Activated T-cell treated with anti-CD3 and anti-CD28 coated beads, Interleukin-2, amount 50 U/mL, for 1 hour (primary cell): ENCODE data around the gene POLD4.

Source experiments
- DNase-seq: peaks from one replicate; pipeline ENCODE4 v3.0.0-alpha.2; 2020

Gene POLD4

DNA sequence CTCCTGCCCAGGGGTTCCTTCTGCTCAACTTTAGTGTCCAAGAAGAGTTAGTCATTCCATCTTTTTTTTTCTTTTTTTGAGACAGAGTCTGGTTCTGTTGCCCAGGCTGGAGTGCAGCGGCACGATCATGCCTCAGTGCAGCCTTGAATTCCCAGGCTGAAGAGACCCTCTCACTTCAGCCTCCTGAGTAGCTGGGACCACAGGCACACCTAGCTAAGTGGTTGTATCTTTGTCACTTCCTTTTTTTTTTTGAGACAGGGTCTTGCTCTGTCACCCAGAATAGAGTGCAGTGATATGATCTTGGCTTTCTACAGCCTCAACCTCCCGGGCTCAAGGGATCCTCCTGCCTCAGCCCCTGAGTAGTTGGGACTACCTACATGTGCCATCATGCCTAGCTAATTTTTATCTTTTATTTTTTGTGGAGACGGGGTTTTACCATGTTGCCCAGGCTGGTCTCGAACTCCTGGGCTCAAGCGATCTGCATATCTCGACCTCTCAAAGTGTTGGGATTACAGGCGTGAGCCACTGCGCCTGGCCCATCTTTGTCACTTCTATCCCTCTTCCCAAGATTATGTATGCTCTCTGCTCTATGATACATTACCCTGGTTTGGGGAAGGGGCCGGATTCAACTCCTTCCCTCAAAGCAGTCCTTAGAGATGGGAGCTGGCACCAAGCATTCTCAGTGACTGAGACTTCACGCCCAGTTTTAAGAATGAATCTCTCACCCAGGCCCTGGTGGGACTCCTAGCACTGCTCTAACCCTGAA lies 40.0 kb downstream of the POLD4 start:
- no peak for DNase-seq

DNA sequence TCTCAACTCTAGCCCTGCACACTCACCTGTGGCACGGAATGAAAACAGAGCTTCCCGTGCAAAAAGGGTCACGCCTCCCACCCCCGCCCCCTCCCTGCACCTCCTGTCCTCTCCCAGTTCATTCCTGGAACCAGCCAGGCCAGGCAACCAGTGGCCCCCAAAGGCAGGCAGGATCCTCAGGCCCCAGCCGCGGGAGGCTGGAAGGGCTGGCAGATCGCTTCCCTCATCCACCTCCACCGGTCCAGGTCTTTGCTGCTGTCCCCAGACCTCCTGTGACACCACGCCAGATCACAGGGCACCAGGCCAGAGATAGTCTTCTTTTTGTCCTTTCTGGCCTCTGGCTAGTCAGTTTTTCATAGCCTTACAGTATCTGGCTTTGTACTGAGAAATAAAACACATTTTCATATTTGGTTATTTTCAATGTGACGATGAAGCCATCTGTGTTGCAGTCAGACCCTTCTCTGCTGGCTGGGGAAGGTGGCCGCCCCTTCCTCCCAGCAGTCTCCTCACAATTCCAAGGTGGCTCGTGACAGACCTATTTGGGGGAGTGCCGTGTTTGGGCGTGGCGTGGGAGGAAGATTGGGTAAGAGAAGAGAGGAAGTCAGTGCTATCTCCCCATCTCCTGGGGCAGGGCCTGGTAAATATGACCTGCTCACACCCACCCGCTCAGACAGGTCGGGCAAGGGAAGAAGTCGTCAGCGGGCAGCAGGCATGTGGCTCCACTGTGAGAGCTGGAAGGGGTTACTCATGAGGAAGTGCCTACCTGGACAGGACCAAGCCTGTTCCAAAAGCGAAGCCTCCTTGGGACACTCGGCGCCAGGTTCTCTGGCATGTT lies 40.9 kb downstream of the POLD4 start:
- DNase-seq, result peak; percentile 52

DNA sequence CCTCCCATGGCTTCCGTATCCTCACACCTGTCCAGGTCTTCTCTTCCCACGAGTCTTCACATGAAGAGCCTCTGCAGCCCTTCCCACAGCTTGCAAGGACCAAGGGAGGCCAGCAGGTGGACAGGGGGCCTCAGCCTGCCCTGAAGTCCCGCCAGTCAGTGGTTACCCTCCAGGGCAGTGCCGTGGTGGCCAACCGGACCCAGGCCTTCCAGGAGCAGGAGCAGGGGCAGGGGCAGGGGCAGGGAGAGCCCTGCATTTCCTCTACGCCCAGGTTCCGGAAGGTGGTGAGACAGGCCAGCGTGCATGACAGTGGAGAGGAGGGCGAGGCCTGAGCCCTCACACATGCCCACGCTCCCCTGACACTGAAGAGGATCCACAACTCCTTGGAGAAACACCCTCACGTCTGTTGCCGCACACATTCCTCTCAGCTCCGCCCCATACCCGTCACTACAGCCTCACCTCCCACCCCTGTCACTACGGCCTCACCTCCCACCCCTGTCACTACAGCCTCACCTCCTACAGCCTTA lies 41.7 kb downstream of the POLD4 start:
- no peak for DNase-seq

DNA sequence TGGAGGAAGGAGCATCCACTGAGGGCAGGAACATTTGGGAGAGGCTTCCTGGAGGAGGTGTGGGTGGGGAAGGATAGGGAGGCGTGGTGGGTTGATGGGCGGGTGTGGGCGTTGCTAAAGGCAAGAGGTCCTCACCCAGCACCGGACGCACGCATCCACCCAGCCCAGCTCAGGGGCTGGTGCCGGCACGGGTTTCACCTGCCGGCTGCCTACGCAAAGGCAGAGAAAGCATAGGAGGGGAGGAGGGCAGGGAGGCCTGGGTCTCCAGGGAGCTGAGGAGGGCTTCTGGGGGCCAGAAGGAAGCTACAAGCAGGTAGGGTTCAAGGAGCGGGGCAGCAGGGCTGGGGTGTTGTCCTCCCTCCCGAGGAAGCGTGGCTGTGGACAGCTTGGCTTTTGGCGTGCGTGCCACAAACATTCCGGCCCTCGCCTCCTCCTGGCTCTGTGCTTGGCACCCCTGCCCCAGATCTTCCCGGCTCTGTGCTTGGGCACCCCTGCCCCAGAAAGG lies 42.2 kb downstream of the POLD4 start:
- DNase-seq, result no peak

DNA sequence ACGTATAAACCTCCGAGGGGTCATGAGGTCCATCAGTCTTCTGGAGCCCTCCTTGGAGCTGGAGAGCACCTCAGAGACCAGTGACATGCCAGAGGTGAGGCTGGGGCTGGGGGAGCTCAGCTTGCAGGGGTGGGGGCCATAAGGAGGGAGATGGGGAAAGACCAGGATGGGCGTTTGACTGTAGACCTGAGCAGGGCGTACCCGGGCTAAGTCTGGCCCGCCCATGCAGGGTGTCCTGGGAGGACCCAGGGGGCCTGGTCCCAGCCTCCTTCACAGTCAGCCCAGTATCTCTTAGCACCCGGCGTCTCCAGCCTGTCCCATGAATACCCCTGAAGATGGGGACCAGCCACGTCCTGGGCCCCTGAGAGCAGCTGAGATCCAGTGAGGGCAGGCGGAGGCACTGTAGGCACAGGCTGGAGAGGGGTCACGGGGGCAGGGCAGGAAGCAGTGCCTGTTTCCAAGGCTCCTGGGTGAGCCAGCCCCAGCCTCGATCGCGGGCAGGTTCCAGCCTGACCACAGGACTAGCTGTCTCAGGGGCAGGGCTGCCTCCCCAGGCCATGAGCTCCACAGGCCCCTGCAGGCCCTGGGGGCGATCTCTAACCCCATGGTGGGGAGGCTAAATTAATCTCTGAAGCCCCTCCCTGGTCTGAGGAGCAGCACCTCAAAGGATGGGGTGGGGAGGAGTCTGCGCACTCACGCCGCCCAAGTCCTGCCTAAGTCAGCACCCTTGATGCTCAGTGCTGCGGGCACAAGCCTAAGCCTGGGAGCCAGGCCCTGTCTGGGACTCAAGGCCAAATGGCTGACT lies 42.9 kb downstream of the POLD4 start:
- no peak for DNase-seq

DNA sequence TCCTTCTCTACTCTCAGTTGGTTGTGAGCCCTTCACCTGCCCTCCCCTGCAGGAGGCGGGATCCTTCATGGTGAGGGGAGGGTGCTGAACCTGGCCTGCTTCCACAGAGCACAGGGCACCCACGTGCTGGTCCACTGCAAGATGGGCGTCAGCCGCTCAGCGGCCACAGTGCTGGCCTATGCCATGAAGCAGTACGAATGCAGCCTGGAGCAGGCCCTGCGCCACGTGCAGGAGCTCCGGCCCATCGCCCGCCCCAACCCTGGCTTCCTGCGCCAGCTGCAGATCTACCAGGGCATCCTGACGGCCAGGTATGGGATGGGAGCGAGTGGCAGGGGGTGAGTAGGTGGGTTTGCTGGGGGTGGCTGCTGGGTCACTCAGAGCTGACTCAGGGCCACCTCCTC lies 43.7 kb downstream of the POLD4 start:
- DNase-seq, result no peak

DNA sequence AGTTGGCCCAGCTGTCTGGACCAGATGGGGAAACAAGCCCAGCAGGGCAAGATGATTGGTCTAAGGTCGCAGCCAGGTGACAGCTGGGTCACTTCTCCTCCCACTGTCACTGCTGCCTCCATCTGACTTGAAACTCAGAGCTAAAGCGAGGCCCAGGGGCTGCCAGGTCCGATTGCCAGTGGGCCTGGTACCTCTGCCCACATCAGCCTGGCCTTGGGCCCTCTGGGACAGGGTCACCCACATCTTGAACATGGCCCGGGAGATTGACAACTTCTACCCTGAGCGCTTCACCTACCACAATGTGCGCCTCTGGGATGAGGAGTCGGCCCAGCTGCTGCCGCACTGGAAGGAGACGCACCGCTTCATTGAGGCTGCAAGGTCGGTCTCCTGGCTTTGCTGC lies 44.2 kb downstream of the POLD4 start:
- DNase-seq, result no peak

DNA sequence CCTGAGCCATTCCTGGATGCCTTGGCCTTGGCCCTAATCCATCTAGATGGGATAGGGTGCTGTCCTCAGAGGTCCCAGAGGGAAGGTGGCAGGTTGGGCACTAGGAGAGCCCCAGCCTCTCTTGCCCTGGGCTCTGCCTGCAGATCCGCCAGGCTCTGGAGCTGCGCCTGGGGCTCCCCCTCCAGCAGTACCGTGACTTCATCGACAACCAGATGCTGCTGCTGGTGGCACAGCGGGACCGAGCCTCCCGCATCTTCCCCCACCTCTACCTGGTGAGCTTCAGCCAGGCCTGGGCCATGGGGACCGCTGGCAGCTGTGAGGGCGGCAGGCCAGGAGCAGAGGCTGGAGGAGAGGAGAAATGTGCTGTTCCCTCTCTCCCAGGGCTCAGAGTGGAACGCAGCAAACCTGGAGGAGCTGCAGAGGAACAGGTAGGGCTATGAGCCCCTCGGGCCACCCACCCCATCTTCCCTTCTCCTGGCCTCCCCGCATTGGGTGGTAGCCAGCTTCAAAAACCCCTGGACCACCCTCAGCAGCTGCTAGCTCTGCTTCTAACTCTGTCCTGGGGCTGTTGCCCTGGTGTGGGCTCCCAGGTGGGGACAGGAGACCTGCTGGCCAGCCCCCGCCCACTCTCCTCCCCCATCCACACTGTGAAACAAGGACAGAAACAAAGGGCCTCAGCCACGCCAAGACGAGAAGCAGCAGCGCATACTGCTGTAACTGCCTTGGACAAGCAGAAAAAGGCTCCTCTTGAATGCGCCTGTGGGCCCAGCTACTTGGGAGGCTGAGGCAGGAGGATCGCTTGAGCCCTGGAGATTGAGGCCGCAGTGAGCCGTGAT lies 45.1 kb downstream of the POLD4 start:
- no peak for DNase-seq

DNA sequence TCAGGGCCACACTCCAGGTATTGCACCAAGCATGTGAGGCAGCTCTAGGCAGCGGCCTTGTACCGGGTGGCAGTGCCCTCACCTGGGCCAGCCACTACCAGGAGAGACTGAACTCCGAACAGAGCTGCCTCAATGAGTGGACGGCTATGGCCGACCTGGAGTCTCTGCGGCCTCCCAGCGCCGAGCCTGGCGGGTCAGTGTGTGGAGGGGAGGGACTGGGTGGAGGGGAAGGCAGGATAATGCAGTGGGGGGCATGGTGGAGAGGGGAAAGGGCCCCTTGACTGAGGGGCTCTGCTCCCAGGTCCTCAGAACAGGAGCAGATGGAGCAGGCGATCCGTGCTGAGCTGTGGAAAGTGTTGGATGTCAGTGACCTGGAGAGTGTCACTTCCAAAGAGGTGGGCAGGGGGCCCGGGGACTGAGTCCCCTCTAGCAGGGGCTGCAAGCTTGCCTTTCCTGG lies 45.8 kb downstream of the POLD4 start:
- no peak for DNase-seq

DNA sequence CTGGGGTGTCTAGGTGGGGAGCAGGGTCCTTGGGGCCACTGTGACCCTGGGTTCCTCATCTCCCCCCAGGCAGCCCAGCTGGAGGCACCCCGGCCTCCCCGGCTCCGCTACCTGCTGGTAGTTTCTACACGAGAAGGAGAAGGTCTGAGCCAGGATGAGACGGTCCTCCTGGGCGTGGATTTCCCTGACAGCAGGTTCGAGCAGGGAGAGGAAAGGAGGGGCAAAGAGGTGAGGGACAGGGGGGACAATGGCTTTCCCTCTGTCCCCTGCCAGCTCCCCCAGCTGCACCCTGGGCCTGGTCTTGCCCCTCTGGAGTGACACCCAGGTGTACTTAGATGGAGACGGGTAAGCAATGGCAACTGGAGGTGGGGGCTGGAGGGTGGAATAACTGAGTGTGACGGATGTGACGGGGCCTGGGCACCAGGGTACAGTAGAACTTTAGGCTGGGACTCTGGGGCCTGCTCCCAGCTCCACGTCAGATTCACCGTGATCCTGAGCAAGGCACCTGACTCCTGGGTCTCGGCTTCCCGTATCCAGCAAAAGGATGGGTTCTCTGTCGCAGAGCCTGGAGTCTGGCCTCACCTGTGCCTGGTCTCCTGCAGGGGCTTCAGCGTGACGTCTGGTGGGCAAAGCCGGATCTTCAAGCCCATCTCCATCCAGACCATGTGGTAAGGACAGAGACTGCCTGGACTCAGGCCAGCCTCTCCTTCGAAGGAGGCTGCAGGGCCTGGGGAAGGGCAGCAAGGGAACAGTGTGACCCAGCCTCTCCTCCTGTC lies 46.4 kb downstream of the POLD4 start:
- DNase-seq, result no peak

DNA sequence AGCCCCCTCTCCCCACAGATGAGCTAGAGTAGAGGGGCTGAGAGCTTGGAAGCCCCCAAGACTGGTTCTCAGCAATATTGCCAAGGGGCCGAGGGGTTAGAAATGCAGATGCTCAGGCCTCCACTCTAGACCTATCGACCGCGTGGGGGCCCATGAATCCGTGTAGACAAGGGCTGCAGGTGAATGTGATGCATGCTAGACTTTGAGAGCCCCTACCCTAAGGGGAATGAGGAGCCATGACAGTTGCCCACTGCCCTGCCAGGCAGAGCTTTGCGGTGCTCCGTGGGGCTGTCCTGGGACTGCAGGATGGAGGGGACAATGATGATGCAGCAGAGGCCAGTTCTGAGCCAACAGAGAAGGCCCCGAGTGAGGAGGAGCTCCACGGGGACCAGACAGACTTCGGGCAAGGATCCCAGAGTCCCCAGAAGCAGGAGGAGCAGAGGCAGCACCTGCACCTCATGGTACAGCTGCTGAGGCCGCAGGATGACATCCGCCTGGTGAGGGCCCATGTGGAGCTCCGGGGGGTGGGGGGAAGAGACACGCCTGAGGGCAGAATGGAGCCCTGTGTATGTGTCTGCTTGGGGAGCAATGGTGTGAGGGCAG lies 48.7 kb downstream of the POLD4 start:
- DNase-seq, result no peak

DNA sequence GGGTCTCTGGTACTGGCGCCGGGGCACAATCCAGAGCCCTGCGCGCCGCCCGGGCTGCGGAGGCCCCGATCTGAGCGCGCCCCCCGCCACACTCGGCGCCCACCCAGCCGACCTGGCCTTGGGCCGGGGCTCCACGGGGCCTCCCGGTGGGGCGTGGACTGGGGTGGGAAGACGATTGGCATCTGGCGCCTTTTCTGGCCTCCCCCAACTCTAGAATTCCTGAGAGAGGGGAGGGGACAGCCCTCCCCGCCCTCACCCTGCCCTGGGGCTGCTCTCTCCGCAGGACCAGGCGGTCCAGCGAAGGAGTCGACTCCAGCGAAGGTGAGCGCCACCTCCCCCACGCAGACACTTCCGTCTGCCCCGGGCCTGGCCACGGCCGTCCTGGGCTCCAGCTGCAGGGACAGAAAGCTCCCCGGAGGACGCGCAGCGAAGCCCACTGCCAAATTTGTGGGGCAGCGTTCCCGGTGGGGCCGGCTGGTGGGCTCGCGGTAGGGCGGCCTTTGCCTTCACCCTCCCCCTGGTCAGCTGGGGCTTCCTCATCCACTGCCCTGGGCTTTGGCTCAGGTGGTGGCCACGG lies 49.4 kb downstream of the POLD4 start:
- DNase-seq, result no peak

DNA sequence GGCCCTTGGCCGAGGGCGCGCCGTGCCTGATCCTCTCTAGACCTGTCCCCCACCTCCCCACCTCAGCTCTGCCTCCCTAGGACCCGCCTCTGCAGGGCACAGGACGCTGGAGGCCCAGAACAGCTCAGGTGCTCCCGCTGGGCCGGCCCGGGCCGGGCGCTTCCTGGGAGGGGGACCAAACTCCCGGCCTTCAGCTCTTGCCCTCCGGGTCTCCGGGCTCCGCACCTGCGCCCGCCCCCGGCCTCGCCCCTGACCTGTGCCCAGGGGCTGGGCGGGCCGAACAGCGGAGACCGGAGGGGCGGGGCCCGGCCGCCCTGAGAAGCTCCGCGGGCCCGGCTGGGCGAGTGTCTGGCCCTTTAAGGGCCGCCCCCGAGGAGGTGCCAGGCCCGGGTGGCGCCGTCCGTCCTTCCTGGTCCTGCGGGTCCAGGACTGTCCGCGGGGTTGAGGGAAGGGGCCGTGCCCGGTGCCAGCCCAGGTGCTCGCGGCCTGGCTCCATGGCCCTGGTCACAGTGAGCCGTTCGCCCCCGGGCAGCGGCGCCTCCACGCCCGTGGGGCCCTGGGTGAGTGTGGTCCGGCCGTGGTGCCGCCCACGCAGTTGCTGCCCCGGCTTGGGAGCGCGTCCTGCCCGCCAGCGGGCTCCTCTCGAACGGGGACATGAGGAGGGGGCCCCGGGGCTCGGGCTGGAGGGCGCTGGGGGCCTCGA lies 50.1 kb downstream of the POLD4 start, which contains the start of gene SSH3:
TSS of gene SSH3 (plus strand) at position 399 of the 703 bp plus-strand sequence. CDS start at position 495, 96 bp downstream.
- peak; percentile 52 for DNase-seq

DNA sequence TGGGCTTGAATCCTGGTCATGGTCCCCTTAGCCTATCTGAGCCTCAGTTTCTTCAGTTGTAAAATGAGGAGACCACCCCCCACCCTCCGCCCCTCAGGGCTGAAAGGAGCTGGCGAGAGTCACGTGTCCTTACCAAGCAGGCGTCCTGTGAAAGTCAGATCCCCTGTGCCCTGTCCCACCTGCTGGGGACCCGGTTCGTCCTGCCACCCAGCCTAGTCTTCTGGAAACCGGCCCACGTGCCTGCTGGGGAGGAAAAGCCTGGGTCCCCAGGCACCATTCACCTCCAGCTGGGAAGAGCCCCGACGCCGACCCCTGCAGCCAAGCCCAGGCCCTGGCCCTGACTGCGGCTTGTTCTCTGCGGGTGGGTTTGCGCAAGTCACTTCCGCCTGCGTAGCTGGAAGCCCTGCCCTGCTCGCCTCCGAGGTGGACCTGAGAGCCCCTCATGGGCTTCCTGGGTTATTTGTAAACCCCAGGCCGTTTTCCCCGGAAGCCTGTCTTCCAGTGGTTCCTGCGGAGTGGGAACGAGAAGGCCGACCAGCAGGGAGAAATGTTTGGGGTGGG lies 50.7 kb downstream of the POLD4 start:
- no peak for DNase-seq

DNA sequence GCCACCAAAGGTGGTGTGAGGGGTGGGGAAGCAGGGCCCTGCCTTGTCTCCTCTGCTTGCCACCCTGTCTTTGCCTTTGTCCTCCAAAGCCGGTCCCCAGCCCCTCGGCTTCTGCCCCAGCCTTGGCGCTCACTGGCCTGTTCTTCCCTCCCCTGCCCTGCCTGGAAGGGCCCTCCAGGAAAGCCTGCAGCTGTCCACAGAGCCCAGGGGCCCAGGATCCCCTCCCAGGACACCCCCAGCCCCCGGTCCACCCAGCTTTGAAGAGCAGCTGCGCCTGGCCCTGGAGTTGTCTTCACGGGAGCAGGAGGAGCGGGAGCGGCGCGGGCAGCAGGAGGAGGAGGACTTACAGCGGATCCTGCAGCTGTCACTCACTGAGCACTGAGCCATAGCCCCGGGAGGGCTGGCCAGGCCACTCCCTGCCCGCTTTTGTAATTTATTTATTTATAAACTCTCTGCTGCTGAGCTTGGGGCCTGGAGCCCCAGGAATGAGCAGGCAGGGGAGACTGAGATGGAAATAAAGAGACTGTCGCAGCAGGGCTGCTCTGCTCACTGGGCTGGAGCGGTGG lies 51.3 kb downstream of the POLD4 start:
- DNase-seq, result no peak

DNA sequence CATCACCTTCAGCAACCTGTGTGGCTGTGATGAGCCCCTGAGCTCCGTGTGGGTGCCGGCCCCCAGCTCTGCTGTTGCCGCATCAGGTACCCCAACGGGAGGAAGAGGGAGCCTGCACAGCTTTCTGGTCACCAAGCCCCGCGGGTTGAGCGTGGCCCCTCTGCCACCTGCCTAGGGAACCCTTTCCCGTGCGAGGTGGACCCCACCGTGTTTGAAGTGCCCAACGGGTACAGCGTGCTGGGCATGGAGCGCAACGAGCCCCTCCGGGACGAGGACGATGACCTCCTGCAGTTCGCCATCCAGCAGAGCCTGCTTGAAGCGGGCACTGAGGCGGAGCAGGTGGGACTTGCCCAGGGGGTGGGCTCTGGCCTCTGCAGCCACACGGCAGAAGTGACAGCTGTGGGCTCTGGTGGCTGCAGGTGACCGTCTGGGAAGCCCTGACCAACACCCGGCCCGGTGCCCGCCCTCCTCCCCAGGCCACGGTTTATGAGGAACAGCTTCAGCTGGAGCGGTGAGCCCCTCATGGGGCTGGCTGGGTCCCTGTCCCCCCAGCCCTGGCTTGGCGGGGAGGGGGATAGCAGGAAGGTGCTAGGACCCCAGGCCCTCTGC lies 51.9 kb downstream of the POLD4 start:
- DNase-seq, result no peak
